NCI-H2081 (cell line): ENCODE measurements around the gene LRATD1.
A peak's percentile ranks its signal among the peaks of the same experiment; 100 is the strongest.
"Not testable (repeated sequence)": the region's sequence is repeated elsewhere in the genome, so short reads cannot be mapped to it uniquely, and the experiment has no call there.

ENCODE experiments used
- DNase-seq, 2 experiments: peaks; one replicate each; lab custom pipeline; 2025; lab: John Stamatoyannopoulos, UW

Gene LRATD1

GRCh38 chr2:14632133-14632936 lies at the start of gene LRATD1:
LRATD1 (plus strand) TSS chr2:14632717; CDS start chr2:14633980, 1,263 bp downstream.
- peak; percentile 90 to 92 for DNase-seq

- no peak for DNase-seq
These were observed 49.5 kb upstream of the LRATD1 start for GRCh38 chr2:14583059-14583458.

- DNase-seq = no peak
These were observed 48.7 kb upstream of the LRATD1 start for GRCh38 chr2:14583802-14584201.

- no peak for DNase-seq
These were observed 45.4 kb upstream of the LRATD1 start for GRCh38 chr2:14587119-14587518.

GRCh38 chr2:14601156-14601770 lies 31.3 kb upstream of the LRATD1 start:
- DNase-seq = no peak

- DNase-seq = no peak
These were observed 30.2 kb upstream of the LRATD1 start for GRCh38 chr2:14602309-14602708.

GRCh38 chr2:14603676-14604075 lies 28.8 kb upstream of the LRATD1 start:
- DNase-seq = no peak

- DNase-seq = no peak
These were observed 24.3 kb upstream of the LRATD1 start for GRCh38 chr2:14608245-14608644.

- no peak for DNase-seq
These were observed 18.5 kb upstream of the LRATD1 start for GRCh38 chr2:14614017-14614416.

GRCh38 chr2:14615121-14615520 lies 17.4 kb upstream of the LRATD1 start:
- DNase-seq = no peak

GRCh38 chr2:14615760-14616159 lies 16.8 kb upstream of the LRATD1 start:
- DNase-seq = no peak

- no peak for DNase-seq
These were observed 16.2 kb upstream of the LRATD1 start for GRCh38 chr2:14616342-14616741.

- no peak for DNase-seq
These were observed 15.6 kb upstream of the LRATD1 start for GRCh38 chr2:14616950-14617349.

- DNase-seq = no peak
These were observed 13.1 kb upstream of the LRATD1 start for GRCh38 chr2:14619441-14619840.

- no peak for DNase-seq
These were observed 11.4 kb upstream of the LRATD1 start for GRCh38 chr2:14621114-14621513.

GRCh38 chr2:14621906-14622549 lies 10.5 kb upstream of the LRATD1 start:
- DNase-seq = no peak

- DNase-seq = not testable (repeated sequence)
These were observed 10.0 kb upstream of the LRATD1 start for GRCh38 chr2:14622550-14622939.

GRCh38 chr2:14623237-14623636 lies 9.3 kb upstream of the LRATD1 start:
- DNase-seq = no peak

- DNase-seq = no peak
These were observed 5.6 kb upstream of the LRATD1 start for GRCh38 chr2:14626873-14627272.

GRCh38 chr2:14628901-14629300 lies 3.6 kb upstream of the LRATD1 start:
- no peak for DNase-seq

- DNase-seq = no peak
These were observed 994 bp upstream of the LRATD1 start for GRCh38 chr2:14631406-14632040.

GRCh38 chr2:14633061-14633460 lies 544 bp downstream of the LRATD1 start:
- peak; percentile 6 to 59 for DNase-seq
